Smooth muscle cell (in vitro differentiated cells): ENCODE data around the gene NEXMIF. TPM values are rescaled to one million over a fixed set of nuclear protein-coding genes. Genes with fewer than 3 reads are reported as not detected.

Source experiments
- DNase-seq: peaks from one replicate; lab custom pipeline; 2025; ENCODE audit not compliant: unreplicated experiment; lab: John Stamatoyannopoulos, UW
- H2AFZ ChIP-seq: fragments of 200-600 bp; sonication (generic); 2 replicates; pipeline ENCODE4 v1.6.0; 2016; ENCODE audit warnings: antibody characterized with exemption, low read depth, mild to moderate bottlenecking
- H3F3A ChIP-seq: fragments of 200-600 bp; sonication (generic); 2 replicates; pipeline ENCODE4 v1.6.0; 2017; ENCODE audit warnings: antibody characterized with exemption, low read depth
- H3K27ac ChIP-seq: fragments of 200-600 bp; sonication (generic); 2 replicates; pipeline ENCODE4 v1.5.1; 2016; ENCODE audit warnings: low read depth, mild to moderate bottlenecking
- H3K27me3 ChIP-seq: fragments of 200-600 bp; sonication (generic); 2 replicates; pipeline ENCODE4 v1.6.1; 2016; ENCODE audit warnings: low read depth, mild to moderate bottlenecking
- H3K36me3 ChIP-seq: fragments of 200-600 bp; sonication (generic); 2 replicates; pipeline ENCODE4 v1.5.1; 2016; ENCODE audit warnings: low read depth
- H3K4me1 ChIP-seq: fragments of 200-600 bp; sonication (generic); 2 replicates; pipeline ENCODE4 v1.5.1; 2016; ENCODE audit warnings: low read depth
- H3K4me2 ChIP-seq: fragments of 200-600 bp; sonication (generic); 2 replicates; pipeline ENCODE4 v1.6.0; 2016; ENCODE audit warnings: mild to moderate bottlenecking
- H3K4me3 ChIP-seq: fragments of 200-600 bp; sonication (generic); 2 replicates; pipeline ENCODE4 v1.5.1; 2016; ENCODE audit warnings: mild to moderate bottlenecking
- H3K79me2 ChIP-seq: fragments of 200-600 bp; sonication (generic); 2 replicates; pipeline ENCODE4 v1.6.0; 2016; ENCODE audit warnings: low read depth, mild to moderate bottlenecking
- H3K9ac ChIP-seq: fragments of 200-600 bp; sonication (generic); 2 replicates; pipeline ENCODE4 v1.6.0; 2016; ENCODE audit warnings: low read depth
- H3K9me3 ChIP-seq: fragments of 200-600 bp; sonication (generic); replicated peaks from 2 replicates; pipeline ENCODE4 v1.5.1; 2016; ENCODE audit warnings: low read depth
- H4K20me1 ChIP-seq: fragments of 200-600 bp; sonication (generic); 2 replicates; pipeline ENCODE4 v1.6.0; 2016; ENCODE audit warnings: low read depth
- CTCF ChIP-seq: fragments of 200-600 bp; sonication (generic); IDR thresholded peaks from 2 replicates; pipeline ENCODE4 v1.5.1; 2017; ENCODE audit warnings: borderline replicate concordance, mild to moderate bottlenecking, antibody characterized with exemption; ENCODE audit not compliant: insufficient read depth, poor library complexity, severe bottlenecking
- WGBS: methylation state at CpG from one replicate; pipeline ENCODE4 v1.1.7; 2016; ENCODE audit warnings: low lambda C conversion rate; 5-methylcytosine and 5-hydroxymethylcytosine counted together
- polyA plus RNA-seq: library from polyadenylated mRNA; unstranded; fragments of >200 nt; fragmentation: Nextera tagmentation; extraction: Ambion mirVana; gene quantifications from 2 replicates; pipeline ENCODE4 v1.2.1, GENCODE V29; 2016
- total RNA-seq: library from RNA; depleted of rRNA; stranded (reverse); fragments of >200 nt; gene quantifications from 2 replicates; pipeline ENCODE4 v1.2.3, GENCODE V29; 2014

The NEXMIF gene
- total and polyA plus RNA-seq, 2 experiments from 2014 or later, result 0.27 TPM; not detected in 1

GRCh38 chrX:74784629-74785028 lies 140.6 kb downstream of the NEXMIF start:
- Histone ChIP-seq H2AFZ (no peak overlapping the region), H3K79me2 (no peaks in the 10 kb centered on the region), H3K27ac (no peak overlapping the region), H3K4me1 (no peaks in the 10 kb centered on the region), H3K27me3 (no peaks in the 10 kb centered on the region), H3K36me3 (no peaks in the 10 kb centered on the region), H3F3A (no peaks in the 10 kb centered on the region), H3K9ac (no peak overlapping the region), H3K4me3 (no peak overlapping the region), H3K9me3 (no peaks in the 10 kb centered on the region), H4K20me1 (no peaks in the 10 kb centered on the region), H3K4me2 (no peak overlapping the region)
- no peak for DNase-seq
- TF ChIP-seq CTCF, result no peak
- 73% methylated on average over 3 of the region's 3 CpGs for WGBS

GRCh38 chrX:74781507-74782034 lies 143.7 kb downstream of the NEXMIF start:
- TF ChIP-seq CTCF, result no peak
- no peak overlapping the region for H3K4me3 ChIP-seq
- WGBS, result 52% methylated on average over 1 of the region's 1 CpG

GRCh38 chrX:74779175-74779574 lies 146.1 kb downstream of the NEXMIF start:
- Histone ChIP-seq H3K9ac (no peak overlapping the region), H3K4me1 (no peaks in the 10 kb centered on the region), H3K4me3 (no peak overlapping the region), H3K27me3 (no peaks in the 10 kb centered on the region), H3F3A (no peaks in the 10 kb centered on the region), H3K4me2 (no peak overlapping the region), H3K9me3 (no peaks in the 10 kb centered on the region), H3K79me2 (no peaks in the 10 kb centered on the region), H3K36me3 (no peaks in the 10 kb centered on the region), H2AFZ (no peak overlapping the region), H4K20me1 (no peaks in the 10 kb centered on the region), H3K27ac (no peak overlapping the region)
- TF ChIP-seq CTCF, result no peak
- 59% methylated on average over 3 of the region's 3 CpGs for WGBS
- DNase-seq, result no peak

More at GRCh38 chrX:74781507-74782034, 143.7 kb downstream of the NEXMIF start:
- Histone ChIP-seq H3F3A (no peaks in the 10 kb centered on the region), H3K4me2 (no peak overlapping the region), H3K9ac (no peak overlapping the region), H4K20me1 (no peaks in the 10 kb centered on the region), H3K79me2 (no peaks in the 10 kb centered on the region), H3K27ac (no peak overlapping the region), H3K9me3 (no peaks in the 10 kb centered on the region), H3K27me3 (no peaks in the 10 kb centered on the region), H2AFZ (no peak overlapping the region), H3K4me1 (no peaks in the 10 kb centered on the region), H3K36me3 (no peaks in the 10 kb centered on the region)
- no peak for DNase-seq

- Histone ChIP-seq H3F3A (no peaks in the 10 kb centered on the region), H3K27me3 (no peaks in the 10 kb centered on the region)
- WGBS, result 57% methylated on average over 1 of the region's 1 CpG
Observed at GRCh38 chrX:74774988-74775387, 150.3 kb downstream of the NEXMIF start.

More at GRCh38 chrX:74774988-74775387, 150.3 kb downstream of the NEXMIF start:
- Histone ChIP-seq H2AFZ (no peak overlapping the region), H3K79me2 (no peaks in the 10 kb centered on the region), H4K20me1 (no peaks in the 10 kb centered on the region), H3K4me3 (no peak overlapping the region), H3K27ac (no peak overlapping the region), H3K36me3 (no peaks in the 10 kb centered on the region), H3K9ac (no peak overlapping the region), H3K4me1 (no peaks in the 10 kb centered on the region), H3K4me2 (no peak overlapping the region), H3K9me3 (no peaks in the 10 kb centered on the region)
- DNase-seq, result no peak
- no peak for TF ChIP-seq CTCF
